Endothelial cell (in vitro differentiated cells): ENCODE data around the gene VTI1A. TPM values are rescaled to one million over a fixed set of nuclear protein-coding genes. Genes with fewer than 3 reads are reported as not detected.

Experiments
- DNase-seq: peaks from one replicate; pipeline ENCODE4 v3.0.0; 2021; ENCODE audit warnings: low spot score
- H3K27ac Mint-ChIP-seq: one replicate; pipeline ENCODE4 v1.8.0; 2021; ENCODE audit warnings: mixed read lengths, inconsistent platforms; ENCODE audit not compliant: unreplicated experiment
- H3K27me3 Mint-ChIP-seq: one replicate; pipeline ENCODE4 v1.8.0; 2021; ENCODE audit warnings: mild to moderate bottlenecking, moderate library complexity, mixed read lengths, inconsistent platforms; ENCODE audit not compliant: unreplicated experiment
- H3K36me3 Mint-ChIP-seq: one replicate; pipeline ENCODE4 v1.8.0; 2021; ENCODE audit warnings: mild to moderate bottlenecking, low read depth, mixed read lengths, inconsistent platforms; ENCODE audit not compliant: unreplicated experiment
- H3K4me1 Mint-ChIP-seq: one replicate; pipeline ENCODE4 v1.8.0; 2021; ENCODE audit warnings: mild to moderate bottlenecking, mixed read lengths, inconsistent platforms; ENCODE audit not compliant: unreplicated experiment
- H3K4me3 Mint-ChIP-seq: one replicate; pipeline ENCODE4 v1.8.0; 2021; ENCODE audit warnings: mild to moderate bottlenecking, mixed read lengths, inconsistent platforms; ENCODE audit not compliant: unreplicated experiment
- H3K9me3 Mint-ChIP-seq: one replicate; pipeline ENCODE4 v1.8.0; 2021; ENCODE audit warnings: mixed read lengths, inconsistent platforms; ENCODE audit not compliant: unreplicated experiment
- CTCF ChIP-seq: fragments of 200-600 bp; sonication (generic); IDR thresholded peaks from one replicate; pipeline ENCODE4 v1.5.0; 2021; ENCODE audit warnings: antibody characterized with exemption; ENCODE audit not compliant: unreplicated experiment
- total RNA-seq: library from RNA; stranded (reverse); fragmentation: NEBNext Ultra II Directional; extraction: Animal tissue kit (Norgen Biotek cat#: 25700); gene quantifications from one replicate; pipeline ENCODE4 v1.2.1, GENCODE V29; 2021; ENCODE audit not compliant: unreplicated experiment

VTI1A gene
- total RNA-seq, 1 donor from 2014 or later = 35.4 TPM

- Mint-ChIP-seq H3K4me1 (peaks cover 11% of the 10 kb centered on the region), H3K9me3 (no peaks in the 10 kb centered on the region), H3K4me3 (no peak overlapping the region), H3K27me3 (peaks cover 2% of the 10 kb centered on the region), H3K36me3 (no peaks in the 10 kb centered on the region), H3K27ac (no peak overlapping the region)
- no peak for DNase-seq
- no peak for TF ChIP-seq CTCF
These were observed 273.2 kb downstream of the VTI1A start for GRCh38 chr10:112720178-112720577.

DNA sequence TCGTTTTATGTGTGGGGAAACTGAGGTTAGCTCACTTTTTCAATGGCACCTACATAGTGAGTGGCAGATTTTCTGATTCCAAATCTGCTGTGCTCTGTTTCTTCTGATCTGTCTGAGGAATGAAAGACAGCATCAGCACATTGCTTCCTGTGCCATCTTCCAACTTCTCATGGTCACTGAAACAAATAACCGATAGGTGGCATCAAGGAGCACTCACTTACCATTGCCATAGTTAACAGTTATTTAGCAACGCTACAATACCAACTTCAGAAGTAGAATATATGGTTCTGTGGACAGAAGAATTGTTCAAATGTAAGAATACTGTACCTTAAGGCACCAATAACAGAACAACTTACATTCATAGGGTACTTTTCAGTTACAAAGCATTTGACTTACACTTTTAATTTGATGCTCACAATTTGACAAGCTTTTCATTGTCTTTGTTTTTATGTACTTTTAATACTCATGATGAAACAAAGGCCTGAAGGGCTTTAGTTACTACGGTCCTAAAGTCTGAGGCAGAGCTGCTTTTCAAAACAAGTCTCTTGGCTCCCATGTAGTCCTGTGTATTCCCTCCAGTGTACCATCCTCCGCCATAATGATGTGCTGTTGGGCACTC is 274.2 kb downstream of the VTI1A start:
- H3K4me3 Mint-ChIP-seq = no peak overlapping the region
- TF ChIP-seq CTCF = peak; percentile 54
- peaks cover 14% of the 10 kb centered on the region for H3K4me1 Mint-ChIP-seq
- H3K27me3 Mint-ChIP-seq = peaks cover 2% of the 10 kb centered on the region
- DNase-seq = peak; percentile 30
- H3K9me3 Mint-ChIP-seq = no peaks in the 10 kb centered on the region
- no peaks in the 10 kb centered on the region for H3K36me3 Mint-ChIP-seq
- no peak overlapping the region for H3K27ac Mint-ChIP-seq

- Mint-ChIP-seq H3K27ac (no peak overlapping the region), H3K4me1 (peaks cover 12% of the 10 kb centered on the region), H3K4me3 (no peak overlapping the region), H3K36me3 (no peaks in the 10 kb centered on the region), H3K27me3 (peaks cover 1% of the 10 kb centered on the region), H3K9me3 (no peaks in the 10 kb centered on the region)
- no peak for DNase-seq
- no peak for TF ChIP-seq CTCF
These were observed 275.7 kb downstream of the VTI1A start for GRCh38 chr10:112722758-112723157.

DNA sequence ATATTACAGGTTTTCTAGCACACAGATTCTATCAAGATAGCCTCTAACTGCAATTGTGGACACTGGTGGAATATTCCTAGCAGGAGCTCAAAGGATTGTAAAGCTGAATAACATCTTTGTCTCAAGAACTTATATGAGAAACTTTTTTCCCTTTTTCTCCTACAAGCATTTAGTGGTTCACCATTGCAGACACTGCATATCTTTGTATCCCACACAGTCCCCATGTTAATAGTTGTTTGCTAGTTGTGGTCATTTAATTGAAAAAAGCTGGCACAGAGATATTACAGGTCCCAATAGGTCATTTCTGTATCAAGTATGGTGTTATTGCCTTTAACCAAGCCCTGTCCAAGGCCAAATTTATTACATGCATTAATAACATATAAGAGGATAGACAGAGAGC is 276.9 kb downstream of the VTI1A start:
- Mint-ChIP-seq H3K27me3 (no peaks in the 10 kb centered on the region), H3K27ac (no peak overlapping the region), H3K4me3 (no peak overlapping the region), H3K36me3 (no peaks in the 10 kb centered on the region), H3K4me1 (peaks cover 12% of the 10 kb centered on the region), H3K9me3 (no peaks in the 10 kb centered on the region)
- no peak for DNase-seq
- no peak for TF ChIP-seq CTCF

GRCh38 chr10:112724404-112724991 is 277.5 kb downstream of the VTI1A start:
- no peak for DNase-seq
- Mint-ChIP-seq H3K4me1 (peaks cover 12% of the 10 kb centered on the region), H3K27ac (no peak overlapping the region), H3K36me3 (no peaks in the 10 kb centered on the region), H3K4me3 (no peak overlapping the region), H3K27me3 (no peaks in the 10 kb centered on the region), H3K9me3 (no peaks in the 10 kb centered on the region)
- no peak for TF ChIP-seq CTCF
